SK-N-SH treated with all-trans-retinoic acid at 6 μM for 48 hours (cell line): ENCODE measurements around the gene DCAF7.

Source experiments
- ATAC-seq: fragments of 200-7000 bp; cut with Tn5 transposase; 3 replicates; pipeline ENCODE4 v1.9.1; 2020; ENCODE audit warnings: mild to moderate bottlenecking, moderate library complexity
- ARNTL ChIP-seq: fragments of 450-650 bp; formaldehyde crosslinking; IDR thresholded peaks from 2 replicates; pipeline ENCODE4 v1.5.0; 2020; ENCODE audit warnings: low read depth, mild to moderate bottlenecking, moderate library complexity, borderline replicate concordance
- BACH2 ChIP-seq: fragments of 250-450 bp; sonication (Bioruptor Pico); IDR thresholded peaks from 2 replicates; pipeline ENCODE4 v1.9.0; 2021; ENCODE audit warnings: mild to moderate bottlenecking, borderline replicate concordance
- CSDC2 ChIP-seq: fragments of 250-450 bp; sonication (Bioruptor Pico); IDR thresholded peaks from 2 replicates; pipeline ENCODE4 v1.5.0; 2020; ENCODE audit warnings: mild to moderate bottlenecking, moderate library complexity
- CSRNP3 ChIP-seq: fragments of 250-450 bp; sonication (Bioruptor Pico); IDR thresholded peaks from 2 replicates; pipeline ENCODE4 v1.5.1; 2021; ENCODE audit warnings: mild to moderate bottlenecking, moderate library complexity
- ESRRG ChIP-seq: fragments of 250-450 bp; sonication (Bioruptor Pico); IDR thresholded peaks from 2 replicates; pipeline ENCODE4 v1.6.1; 2021; ENCODE audit warnings: mild to moderate bottlenecking
- GLIS3 ChIP-seq: fragments of 250-450 bp; sonication (Bioruptor Pico); IDR thresholded peaks from 2 replicates; pipeline ENCODE4 v1.5.0; 2020; ENCODE audit warnings: mild to moderate bottlenecking, moderate library complexity
- ISL1 ChIP-seq: fragments of 250-450 bp; sonication (Bioruptor Pico); IDR thresholded peaks from 2 replicates; pipeline ENCODE4 v2.1.2; 2022; ENCODE audit warnings: mild to moderate bottlenecking, moderate library complexity
- OSR1 ChIP-seq: fragments of 250-450 bp; sonication (Bioruptor Pico); IDR thresholded peaks from 2 replicates; pipeline ENCODE4 v1.8.0; 2022; ENCODE audit warnings: moderate library complexity, mild to moderate bottlenecking, inconsistent platforms
- POU6F1 ChIP-seq: fragments of 250-450 bp; sonication (Bioruptor Pico); IDR thresholded peaks from 2 replicates; pipeline ENCODE4 v1.8.0; 2021; ENCODE audit warnings: low read depth, mild to moderate bottlenecking, moderate library complexity, borderline replicate concordance
- PPARA ChIP-seq: fragments of 250-450 bp; sonication (Bioruptor Pico); IDR thresholded peaks from 2 replicates; pipeline ENCODE4 v1.5.0; 2020; ENCODE audit warnings: mild to moderate bottlenecking, borderline replicate concordance
- SNAI2 ChIP-seq: fragments of 250-450 bp; sonication (Bioruptor Pico); IDR thresholded peaks from 2 replicates; pipeline ENCODE4 v1.5.0; 2020; ENCODE audit warnings: mild to moderate bottlenecking, moderate library complexity
- TCF4 ChIP-seq: fragments of 250-450 bp; sonication (Bioruptor Pico); IDR thresholded peaks from 2 replicates; pipeline ENCODE4 v1.8.0; 2021; ENCODE audit warnings: mild to moderate bottlenecking, moderate library complexity, borderline replicate concordance
- TOX ChIP-seq: fragments of 250-450 bp; sonication (Bioruptor Pico); IDR thresholded peaks from 2 replicates; pipeline ENCODE4 v1.8.0; 2021; ENCODE audit warnings: mild to moderate bottlenecking, moderate library complexity, borderline replicate concordance
- TSHZ2 ChIP-seq: fragments of 250-450 bp; sonication (Bioruptor Pico); IDR thresholded peaks from 2 replicates; pipeline ENCODE4 v1.5.0; 2020; ENCODE audit warnings: mild to moderate bottlenecking, moderate library complexity
- ZC3H10 ChIP-seq: fragments of 250-450 bp; sonication (Bioruptor Pico); IDR thresholded peaks from 2 replicates; pipeline ENCODE4 v1.5.1; 2021; ENCODE audit warnings: mild to moderate bottlenecking, moderate library complexity
- ZFP3 ChIP-seq: fragments of 250-450 bp; sonication (Bioruptor Pico); IDR thresholded peaks from 2 replicates; pipeline ENCODE4 v1.5.0; 2020; ENCODE audit warnings: mild to moderate bottlenecking, moderate library complexity
- ZFP30 ChIP-seq: fragments of 450-650 bp; formaldehyde crosslinking; IDR thresholded peaks from 2 replicates; pipeline ENCODE4 v1.5.0; 2022; ENCODE audit warnings: mild to moderate bottlenecking, moderate library complexity
- ZNF565 ChIP-seq: fragments of 450-650 bp; formaldehyde crosslinking; conservative IDR thresholded peaks from 2 replicates; pipeline ENCODE4 v1.5.0; 2020; ENCODE audit warnings: low read depth, mild to moderate bottlenecking, moderate library complexity
- ZNF70 ChIP-seq: fragments of 450-650 bp; formaldehyde crosslinking; IDR thresholded peaks from 2 replicates; pipeline ENCODE4 v1.5.0; 2020; ENCODE audit warnings: mild to moderate bottlenecking, moderate library complexity

DCAF7 gene

GRCh38 chr17:63600569-63601438, 50.5 kb downstream of the DCAF7 start, which contains the start of gene TACO1 (continued):
- peak; percentile 80 for TF ChIP-seq TSHZ2

- ATAC-seq: peak; percentile 12
- no peak for TF ChIP-seq POU6F1 (CRISPR knock-in tag)
- TF ChIP-seq BACH2 (CRISPR knock-in tag): no peak
- no peak for TF ChIP-seq ZFP3 (CRISPR knock-in tag)
- no peak for TF ChIP-seq ZC3H10 (CRISPR knock-in tag)
- no peak for TF ChIP-seq ZNF565
- TF ChIP-seq SNAI2: no peak
- TF ChIP-seq ZNF70 (CRISPR knock-in tag): no peak
- no peak for TF ChIP-seq GLIS3 (CRISPR knock-in tag)
- TF ChIP-seq ESRRG (CRISPR knock-in tag): no peak
- no peak for TF ChIP-seq OSR1 (CRISPR knock-in tag)
- no peak for TF ChIP-seq CSDC2 (CRISPR knock-in tag)
- TF ChIP-seq ISL1 (CRISPR knock-in tag): no peak
- no peak for TF ChIP-seq TCF4 (CRISPR knock-in tag)
- no peak for TF ChIP-seq CSRNP3 (CRISPR knock-in tag)
- TF ChIP-seq TSHZ2: no peak
- TF ChIP-seq ZFP30 (CRISPR knock-in tag): no peak
- no peak for TF ChIP-seq PPARA (CRISPR knock-in tag)
- TF ChIP-seq ARNTL (CRISPR knock-in tag): no peak
- TF ChIP-seq TOX (CRISPR knock-in tag): no peak
Measured at GRCh38 chr17:63601439-63602371, 51.4 kb downstream of the DCAF7 start.
